Activated CD8-positive, alpha-beta T cell treated with anti-CD3 and anti-CD28 coated beads, Interleukin-2, amount 10 ng/mL, durations not matched to agents 7 days and 5 days (primary cell): ENCODE measurements around the gene SARS2. TPM values are rescaled to one million over a fixed set of nuclear protein-coding genes. Genes with fewer than 3 reads are reported as not detected.
A peak's percentile ranks its signal among the peaks of the same experiment; 100 is the strongest.

ENCODE experiments used
- ATAC-seq: fragments of 150-1000 bp; cut with Tn5 transposase; one replicate; pipeline ENCODE4 v1.10.0; 2021; ENCODE audit warnings: moderate library complexity
- CTCF ChIA-PET: fragments of 350-600 bp; sonication (Branson Sonifier 250); formaldehyde crosslinking; loops from one replicate; lab custom pipeline; 2021; ENCODE audit warnings: antibody characterized with exemption; lab: Charles Lee
- POLR2A ChIA-PET: fragments of 350-600 bp; sonication (Branson Sonifier 250); formaldehyde crosslinking; loops from one replicate; lab custom pipeline; 2021; ENCODE audit warnings: antibody characterized with exemption; lab: Charles Lee
- DNase-seq: peaks from one replicate; pipeline ENCODE4 v3.0.0-alpha.2; 2020
- H3K27ac Mint-ChIP-seq: one replicate; pipeline ENCODE4 v1.8.0; 2021; ENCODE audit warnings: mild to moderate bottlenecking, mixed read lengths
- H3K27me3 Mint-ChIP-seq: one replicate; pipeline ENCODE4 v1.8.0; 2021; ENCODE audit warnings: low read depth, mixed read lengths
- H3K36me3 Mint-ChIP-seq: one replicate; pipeline ENCODE4 v1.8.0; 2021; ENCODE audit warnings: low read depth, mixed read lengths
- H3K4me1 Mint-ChIP-seq: one replicate; pipeline ENCODE4 v1.8.0; 2021; ENCODE audit warnings: low read depth, mixed read lengths
- H3K4me3 Mint-ChIP-seq: one replicate; pipeline ENCODE4 v1.8.0; 2021; ENCODE audit warnings: mild to moderate bottlenecking, mixed read lengths
- H3K9me3 Mint-ChIP-seq: one replicate; pipeline ENCODE4 v1.8.0; 2022; ENCODE audit warnings: mixed read lengths; ENCODE audit not compliant: insufficient read depth
- total RNA-seq, 2 experiments: library from RNA; stranded (reverse); gene quantifications; one replicate each; pipeline ENCODE4 v1.2.3, GENCODE V29; 2021

SARS2 gene
- total RNA-seq, 2 experiments from 2014 or later = 36.2 to 36.6 TPM

DNA sequence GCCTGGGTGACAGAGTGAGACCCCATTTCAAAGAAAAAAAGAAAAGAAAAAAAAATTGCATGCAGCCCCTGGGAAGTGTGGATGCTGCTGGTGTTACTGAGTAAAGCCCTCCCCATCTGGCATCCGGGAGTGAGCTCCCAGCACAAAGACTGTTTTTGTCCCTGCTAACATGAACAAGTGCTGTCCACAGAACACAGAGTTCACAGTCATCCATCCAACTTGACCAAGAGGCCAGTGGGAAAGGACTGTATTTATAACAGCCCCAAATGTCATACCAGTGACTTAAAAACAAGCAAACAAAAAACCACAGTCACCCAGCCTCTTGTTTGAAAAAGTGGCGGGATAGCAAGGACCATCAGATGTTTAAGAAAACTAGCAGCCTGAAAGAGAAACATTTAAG lies 34.2 kb upstream of the SARS2 start:
- no peak overlapping the region for H3K4me3 Mint-ChIP-seq
- CTCF ChIA-PET = interaction anchor here (1.2 kb wide), 1 partner anchor 13 kb away, joined by 4 read pairs; no protein-coding TSS in a partner anchor
- H3K9me3 Mint-ChIP-seq = no peaks in the 10 kb centered on the region

DNA sequence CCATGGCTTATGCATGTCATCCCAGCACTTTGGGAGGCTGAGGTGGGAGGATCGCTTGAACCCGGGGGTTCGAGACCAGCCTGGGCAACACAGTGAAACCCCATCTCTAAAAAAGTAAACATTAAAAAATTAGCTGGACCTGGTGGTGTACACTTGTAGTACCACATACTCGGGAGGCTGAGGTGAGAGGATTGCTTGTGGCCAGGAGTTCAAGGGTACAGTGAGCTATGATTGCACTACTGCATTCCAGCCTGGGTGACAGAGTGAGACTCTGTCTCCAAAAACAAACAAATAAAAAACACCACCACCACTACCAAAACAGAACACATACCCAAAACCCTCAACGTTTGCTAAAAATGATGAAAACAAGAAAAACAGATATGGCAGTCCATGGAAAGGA lies 29.1 kb upstream of the SARS2 start:
- Mint-ChIP-seq H3K27me3 (no peaks in the 10 kb centered on the region), H3K4me3 (no peak overlapping the region), H3K36me3 (no peaks in the 10 kb centered on the region), H3K27ac (no peak overlapping the region), H3K9me3 (no peaks in the 10 kb centered on the region), H3K4me1 (peaks cover 3% of the 10 kb centered on the region)
- no peak for DNase-seq
- POLR2A ChIA-PET = no interaction called here
- CTCF ChIA-PET = interaction anchor here (0.9 to 1.1 kb wide), 2 partner anchors 8 to 557 kb away, joined by 3 to 4 read pairs; partner anchors contain the start of gene FAM98C
- no peak for ATAC-seq

More for the DNA sequence above, 34.2 kb upstream of the SARS2 start:
- peaks cover 3% of the 10 kb centered on the region for H3K4me1 Mint-ChIP-seq
- POLR2A ChIA-PET = no interaction called here
- DNase-seq (no peak), ATAC-seq (no peak)
- no peaks in the 10 kb centered on the region for H3K36me3 Mint-ChIP-seq
- H3K27ac Mint-ChIP-seq = no peak overlapping the region
- peaks cover 12% of the 10 kb centered on the region for H3K27me3 Mint-ChIP-seq

- Mint-ChIP-seq H3K27me3 (no peaks in the 10 kb centered on the region), H3K4me1 (peaks cover 3% of the 10 kb centered on the region), H3K27ac (no peak overlapping the region), H3K36me3 (no peaks in the 10 kb centered on the region), H3K4me3 (no peak overlapping the region), H3K9me3 (no peaks in the 10 kb centered on the region)
- POLR2A ChIA-PET = no interaction called here
- DNase-seq (no peak), ATAC-seq (no peak)
- CTCF ChIA-PET = no interaction called here
These were observed 27.7 kb upstream of the SARS2 start for GRCh38 chr19:38958301-38958700.

GRCh38 chr19:38956264-38956663 lies 25.7 kb upstream of the SARS2 start:
- ChIA-PET CTCF (no interaction called here), POLR2A (no interaction called here)
- no peaks in the 10 kb centered on the region for H3K36me3 Mint-ChIP-seq
- H3K27me3 Mint-ChIP-seq = peaks cover 8% of the 10 kb centered on the region
- no peak overlapping the region for H3K4me3 Mint-ChIP-seq
- H3K4me1 Mint-ChIP-seq = peaks cover 5% of the 10 kb centered on the region
- no peaks in the 10 kb centered on the region for H3K9me3 Mint-ChIP-seq
- DNase-seq (no peak), ATAC-seq (no peak)
- no peak overlapping the region for H3K27ac Mint-ChIP-seq

DNA sequence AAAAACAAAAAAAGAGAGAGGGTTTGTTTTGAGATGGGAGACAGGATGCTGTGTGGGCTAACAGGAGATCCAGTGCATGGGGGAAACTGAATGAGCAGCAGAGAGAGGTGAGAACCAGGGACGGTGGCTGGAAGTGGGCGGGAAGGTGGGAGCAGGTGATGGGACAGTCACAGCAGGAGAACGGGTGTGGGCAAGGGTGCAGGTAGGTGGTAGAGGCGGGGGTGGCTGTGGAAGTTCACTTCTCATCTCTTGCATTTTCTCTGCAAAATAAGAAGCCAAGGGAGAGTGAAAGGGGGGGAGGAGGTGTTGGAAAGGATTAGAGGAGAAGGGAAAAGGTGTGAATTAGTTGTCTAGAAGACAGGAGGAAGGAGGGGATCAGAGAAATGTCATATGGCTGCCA lies 23.1 kb upstream of the SARS2 start:
- ATAC-seq = no peak
- H3K27me3 Mint-ChIP-seq = peaks cover 20% of the 10 kb centered on the region
- CTCF ChIA-PET = interaction anchor here (0.9 to 2.2 kb wide), 5 partner anchors 9 to 550 kb away, joined by 3 to 10 read pairs (median 5); partner anchors contain the start of genes FAM98C, MRPS12 and SARS2

GRCh38 chr19:38952395-38953165 lies 22.0 kb upstream of the SARS2 start:
- Mint-ChIP-seq H3K27me3 (peaks cover 24% of the 10 kb centered on the region), H3K4me1 (peaks cover 14% of the 10 kb centered on the region), H3K9me3 (no peaks in the 10 kb centered on the region), H3K27ac (no peak overlapping the region), H3K36me3 (no peaks in the 10 kb centered on the region), H3K4me3 (no peak overlapping the region)
- ChIA-PET POLR2A (interaction anchor here (0.7 kb wide), 1 partner anchor 18 kb away, joined by 3 read pairs; no protein-coding TSS in a partner anchor), CTCF (interaction anchor here (0.7 to 2.2 kb wide), 8 partner anchors 10 to 549 kb away, joined by 3 to 10 read pairs (median 4); partner anchors contain the start of genes FAM98C, MRPS12 and SARS2)
- DNase-seq = peak; percentile 64
- peak; percentile 39 for ATAC-seq

More for the DNA sequence above, 23.1 kb upstream of the SARS2 start:
- DNase-seq = no peak
- Mint-ChIP-seq H3K27ac (no peak overlapping the region), H3K36me3 (no peaks in the 10 kb centered on the region), H3K4me1 (peaks cover 14% of the 10 kb centered on the region), H3K9me3 (no peaks in the 10 kb centered on the region), H3K4me3 (no peak overlapping the region)
- POLR2A ChIA-PET = no interaction called here

DNA sequence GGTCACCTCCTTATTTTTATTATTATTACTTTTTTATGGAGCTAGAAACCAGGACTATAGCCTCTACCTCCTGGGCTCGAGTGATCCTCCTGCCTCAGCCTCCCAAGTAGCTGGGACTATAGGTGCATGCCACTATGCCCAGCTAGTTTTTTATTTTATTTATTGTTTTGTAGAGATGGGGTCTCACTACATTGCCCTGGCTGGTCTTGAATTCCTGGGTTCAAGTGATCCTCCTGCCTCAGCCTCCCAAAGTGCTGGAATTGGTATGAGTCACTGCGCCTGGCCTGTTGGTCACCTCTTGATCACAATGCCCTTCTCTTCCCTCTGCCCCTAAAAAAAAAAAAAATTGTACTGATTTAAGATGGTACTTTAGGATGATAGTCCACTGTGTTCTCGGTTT lies 20.6 kb upstream of the SARS2 start:
- Mint-ChIP-seq H3K27me3 (peaks cover 24% of the 10 kb centered on the region), H3K36me3 (no peaks in the 10 kb centered on the region), H3K4me3 (no peak overlapping the region), H3K27ac (no peak overlapping the region), H3K4me1 (peaks cover 14% of the 10 kb centered on the region), H3K9me3 (no peaks in the 10 kb centered on the region)
- no peak for ATAC-seq
- CTCF ChIA-PET = interaction anchor here (0.9 to 1.9 kb wide), 3 partner anchors 8 to 21 kb away, joined by 3 to 4 read pairs (median 4); partner anchors contain the start of genes MRPS12 and SARS2
- no peak for DNase-seq
- POLR2A ChIA-PET = no interaction called here

- Mint-ChIP-seq H3K27ac (no peak overlapping the region), H3K9me3 (no peaks in the 10 kb centered on the region), H3K27me3 (peaks cover 24% of the 10 kb centered on the region), H3K4me1 (peaks cover 14% of the 10 kb centered on the region), H3K4me3 (no peak overlapping the region), H3K36me3 (no peaks in the 10 kb centered on the region)
- ChIA-PET POLR2A (interaction anchor here (0.6 kb wide), 1 partner anchor 213 kb away, joined by 3 read pairs; no protein-coding TSS in a partner anchor), CTCF (interaction anchor here (1.5 kb wide), 1 partner anchor 19 kb away, joined by 4 read pairs; the partner anchor contains the start of genes MRPS12 and SARS2)
- peak; percentile 87 for ATAC-seq
- DNase-seq = peak; percentile 82
These were observed 19.2 kb upstream of the SARS2 start for GRCh38 chr19:38949580-38950367.

- H3K27ac Mint-ChIP-seq = no peak overlapping the region
- H3K4me1 Mint-ChIP-seq = peaks cover 15% of the 10 kb centered on the region
- ChIA-PET CTCF (interaction anchor here (1.1 to 1.2 kb wide), 2 partner anchors 14 to 16 kb away, joined by 3 read pairs; no protein-coding TSS in a partner anchor), POLR2A (interaction anchor here (0.7 kb wide), 1 partner anchor 145 kb away, joined by 3 read pairs; no protein-coding TSS in a partner anchor)
- no peaks in the 10 kb centered on the region for H3K36me3 Mint-ChIP-seq
- peaks cover 17% of the 10 kb centered on the region for H3K27me3 Mint-ChIP-seq
- no peak overlapping the region for H3K4me3 Mint-ChIP-seq
- ATAC-seq (no peak), DNase-seq (no peak)
- no peaks in the 10 kb centered on the region for H3K9me3 Mint-ChIP-seq
These were observed 15.9 kb upstream of the SARS2 start for GRCh38 chr19:38946229-38947010.

- H3K36me3 Mint-ChIP-seq = peaks cover 5% of the 10 kb centered on the region
- CTCF ChIA-PET = no interaction called here
- POLR2A ChIA-PET = no interaction called here
- H3K27me3 Mint-ChIP-seq = peaks cover 23% of the 10 kb centered on the region
- H3K4me3 Mint-ChIP-seq = no peak overlapping the region
- DNase-seq (no peak), ATAC-seq (no peak)
- H3K4me1 Mint-ChIP-seq = peaks cover 23% of the 10 kb centered on the region
- H3K27ac Mint-ChIP-seq = no peak overlapping the region
- peaks cover 5% of the 10 kb centered on the region for H3K9me3 Mint-ChIP-seq
These were observed 15.1 kb upstream of the SARS2 start for GRCh38 chr19:38945562-38946228.
